Activated naive CD4-positive, alpha-beta T cell treated with anti-CD3 and anti-CD28 coated beads, Interleukin-2, amount 10 ng/mL, durations not matched to agents 7 days and 5 days (primary cell): ENCODE measurements around the gene FAM131C.

ENCODE experiments used
- CTCF ChIA-PET: fragments of 350-600 bp; sonication (Branson Sonifier 250); formaldehyde crosslinking; loops from one replicate; lab custom pipeline; 2021; ENCODE audit warnings: antibody characterized with exemption; lab: Charles Lee
- DNase-seq: peaks from one replicate; pipeline ENCODE4 v3.0.0-alpha.2; 2020
- H3K27ac Mint-ChIP-seq: one replicate; pipeline ENCODE4 v1.8.0; 2021; ENCODE audit warnings: mild to moderate bottlenecking, moderate library complexity, mixed read lengths
- H3K27me3 Mint-ChIP-seq: one replicate; pipeline ENCODE4 v1.8.0; 2021; ENCODE audit warnings: mild to moderate bottlenecking, mixed read lengths
- H3K36me3 Mint-ChIP-seq: one replicate; pipeline ENCODE4 v1.8.0; 2021; ENCODE audit warnings: mixed read lengths
- H3K4me1 Mint-ChIP-seq: one replicate; pipeline ENCODE4 v1.8.0; 2021; ENCODE audit warnings: mixed read lengths
- H3K4me3 Mint-ChIP-seq: one replicate; pipeline ENCODE4 v1.8.0; 2021; ENCODE audit warnings: mild to moderate bottlenecking, moderate library complexity, mixed read lengths
- H3K9me3 Mint-ChIP-seq: one replicate; pipeline ENCODE4 v1.8.0; 2021; ENCODE audit warnings: mixed read lengths

The FAM131C gene

DNA sequence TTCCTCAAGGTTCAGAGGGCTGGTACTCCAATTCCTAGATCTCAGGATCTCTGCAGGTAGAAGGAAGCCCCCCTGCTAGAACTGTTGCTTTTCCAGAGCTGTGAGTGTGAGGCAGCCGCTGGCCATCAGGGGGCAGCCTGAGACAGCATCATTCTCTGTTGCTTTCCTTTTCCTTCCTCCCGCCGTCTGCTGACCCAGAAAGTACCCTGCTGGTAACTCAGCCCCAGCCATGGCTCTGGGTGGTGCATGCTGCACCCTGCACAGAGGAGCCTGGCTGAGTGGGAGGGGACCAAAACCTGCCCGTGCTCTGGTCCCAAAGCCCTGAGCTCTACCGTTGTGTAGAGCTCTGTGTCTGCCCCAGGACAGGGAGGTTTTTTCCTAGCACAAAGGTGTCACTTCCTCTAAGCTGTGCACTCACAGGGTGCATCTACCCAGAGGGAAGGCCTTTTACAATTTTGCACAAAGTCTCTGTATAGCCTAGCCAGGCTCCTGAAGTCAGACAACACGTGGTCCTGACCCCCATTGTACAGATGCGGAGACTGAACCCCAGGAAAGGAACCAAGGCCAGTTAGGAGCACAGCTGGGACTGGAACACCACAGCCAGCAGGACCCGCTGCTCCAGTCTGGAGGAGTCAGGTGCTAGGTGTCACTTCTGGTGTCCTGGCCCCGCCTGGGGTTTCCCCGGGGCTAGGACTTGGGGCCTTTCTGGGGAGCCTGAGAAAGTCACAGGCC lies 5.6 kb upstream of the FAM131C start:
- no peaks in the 10 kb centered on the region for H3K36me3 Mint-ChIP-seq

DNA sequence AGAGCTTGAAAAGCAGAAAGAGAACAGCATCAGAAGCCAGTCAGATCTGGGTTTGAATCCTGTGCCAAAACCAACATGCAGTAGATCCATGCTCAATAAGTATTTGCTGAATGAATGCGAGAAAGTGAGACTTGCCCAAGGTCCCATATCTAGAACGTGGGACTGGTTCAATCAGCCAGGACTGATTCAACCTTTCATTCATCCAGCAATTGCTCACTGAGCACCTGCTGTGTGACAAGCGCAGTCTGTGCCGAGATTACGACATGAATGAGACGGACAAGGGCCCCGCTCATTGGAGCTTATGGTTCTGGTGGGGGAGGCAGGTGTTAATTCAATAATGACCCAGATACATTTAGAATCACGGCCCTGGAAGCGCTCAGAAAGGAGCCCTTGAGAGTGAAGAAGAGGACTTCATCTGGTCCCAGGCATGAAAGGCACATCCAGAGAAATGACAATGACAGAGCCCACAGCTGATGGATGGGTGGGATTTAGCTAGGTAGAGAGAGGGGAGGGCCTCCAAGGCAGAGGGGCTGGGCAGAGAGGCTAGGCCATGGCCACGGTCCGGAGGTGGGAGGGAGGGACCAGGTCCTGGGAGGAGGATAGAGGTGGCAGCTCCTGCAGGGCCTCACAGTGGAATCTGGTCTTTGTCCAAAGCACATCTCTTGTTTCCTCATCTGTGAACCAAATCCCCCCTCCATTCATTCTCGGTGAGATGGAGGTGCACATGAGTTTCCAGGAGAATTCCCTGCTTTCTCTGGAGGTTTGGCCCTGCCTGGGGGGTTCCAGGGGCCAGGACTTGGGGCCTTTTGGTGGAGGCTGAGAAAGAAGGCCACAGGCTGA lies 4.2 kb upstream of the FAM131C start:
- Mint-ChIP-seq H3K4me3 (no peak overlapping the region), H3K4me1 (peaks cover 17% of the 10 kb centered on the region), H3K27me3 (peaks cover 43% of the 10 kb centered on the region), H3K36me3 (peaks cover 2% of the 10 kb centered on the region), H3K27ac (no peak overlapping the region), H3K9me3 (no peaks in the 10 kb centered on the region)
- CTCF ChIA-PET = interaction anchor here (0.9 to 10.7 kb wide), 10 partner anchors 9 to 286 kb away, joined by 3 to 275 read pairs (median 12); partner anchors contain the start of gene FBXO42
- DNase-seq = no peak

More for the DNA sequence above, 5.6 kb upstream of the FAM131C start:
- H3K27ac Mint-ChIP-seq = peak overlapping the region; percentile 65
- CTCF ChIA-PET = interaction anchor here (0.6 to 10.7 kb wide), 25 partner anchors 10 to 303 kb away, joined by 3 to 275 read pairs (median 5); partner anchors contain the start of gene FBXO42
- H3K27me3 Mint-ChIP-seq = peaks cover 37% of the 10 kb centered on the region
- peak overlapping the region; percentile 50 for H3K4me3 Mint-ChIP-seq
- peak; percentile 85 for DNase-seq
- peaks cover 13% of the 10 kb centered on the region for H3K4me1 Mint-ChIP-seq
- no peaks in the 10 kb centered on the region for H3K9me3 Mint-ChIP-seq

DNA sequence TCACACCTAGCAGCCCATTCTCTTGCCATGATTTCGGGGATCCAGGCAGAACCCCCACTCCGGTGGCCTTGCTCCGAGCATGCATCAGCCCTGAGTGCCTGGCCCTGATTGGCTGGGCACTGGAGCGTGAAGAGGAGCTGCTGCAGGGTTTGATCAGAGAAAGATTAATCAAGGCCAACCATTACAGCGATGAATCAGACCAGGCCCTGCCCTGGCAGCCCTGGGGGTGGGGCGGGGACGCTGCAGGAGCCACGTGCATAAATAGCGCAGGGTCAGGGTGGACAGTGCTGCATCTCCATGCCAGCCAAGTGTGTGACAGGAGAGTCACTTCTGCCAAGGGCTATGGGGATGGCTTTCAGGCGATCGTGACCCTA lies 3.4 kb upstream of the FAM131C start:
- Mint-ChIP-seq H3K27ac (no peak overlapping the region), H3K4me3 (no peak overlapping the region), H3K27me3 (peaks cover 48% of the 10 kb centered on the region), H3K36me3 (peaks cover 2% of the 10 kb centered on the region), H3K4me1 (peaks cover 20% of the 10 kb centered on the region), H3K9me3 (no peaks in the 10 kb centered on the region)
- CTCF ChIA-PET = interaction anchor here (0.9 to 10.7 kb wide), 5 partner anchors 8 to 276 kb away, joined by 3 to 275 read pairs (median 42); partner anchors contain the start of gene FBXO42
- no peak for DNase-seq

DNA sequence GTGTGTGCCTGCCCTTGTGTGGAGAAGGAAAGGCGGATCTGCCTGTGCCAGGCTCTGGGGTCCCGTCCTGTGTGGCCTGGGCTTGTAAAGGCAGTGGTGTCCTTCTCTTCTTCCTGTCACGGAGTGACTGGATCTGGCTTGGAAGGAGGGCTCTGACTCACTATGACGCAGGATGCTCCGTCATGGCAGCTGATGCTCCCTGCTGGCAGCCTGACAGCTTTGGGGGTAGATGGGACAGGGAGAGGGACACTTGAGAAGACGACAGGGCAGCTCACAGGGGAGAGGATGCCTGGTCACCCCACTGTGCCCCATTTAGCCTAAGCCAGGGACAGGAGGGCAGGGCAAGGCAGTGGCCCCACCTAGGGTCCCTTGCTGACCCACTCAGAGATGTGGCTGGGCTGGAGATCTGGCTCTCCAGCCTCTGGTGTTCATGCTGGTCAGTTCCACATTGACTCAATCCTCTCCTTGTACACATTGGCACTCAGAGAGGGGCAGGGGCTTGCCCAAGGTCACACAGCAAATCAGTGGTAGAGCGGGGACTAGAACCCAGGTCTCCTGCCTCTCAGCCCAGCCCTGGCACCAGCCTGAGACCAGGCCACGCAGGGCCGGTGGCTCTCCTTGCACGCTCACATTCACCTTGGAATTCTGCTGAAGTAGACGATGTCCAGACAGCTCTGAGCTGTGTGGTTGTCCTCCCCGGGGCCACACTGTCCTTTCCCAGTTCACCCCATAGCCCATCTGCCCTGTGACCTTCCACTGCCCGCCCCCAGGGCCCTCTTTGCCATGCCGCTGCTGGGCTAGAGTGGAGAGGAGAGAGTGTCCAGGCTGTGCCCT lies 2.8 kb upstream of the FAM131C start:
- Mint-ChIP-seq H3K9me3 (no peaks in the 10 kb centered on the region), H3K36me3 (peaks cover 2% of the 10 kb centered on the region), H3K27ac (no peak overlapping the region), H3K27me3 (peaks cover 54% of the 10 kb centered on the region), H3K4me1 (peaks cover 23% of the 10 kb centered on the region), H3K4me3 (no peak overlapping the region)
- CTCF ChIA-PET = interaction anchor here (0.9 to 10.7 kb wide), 3 partner anchors 10 to 112 kb away, joined by 3 to 275 read pairs (median 3); no protein-coding TSS in a partner anchor
- no peak for DNase-seq

DNA sequence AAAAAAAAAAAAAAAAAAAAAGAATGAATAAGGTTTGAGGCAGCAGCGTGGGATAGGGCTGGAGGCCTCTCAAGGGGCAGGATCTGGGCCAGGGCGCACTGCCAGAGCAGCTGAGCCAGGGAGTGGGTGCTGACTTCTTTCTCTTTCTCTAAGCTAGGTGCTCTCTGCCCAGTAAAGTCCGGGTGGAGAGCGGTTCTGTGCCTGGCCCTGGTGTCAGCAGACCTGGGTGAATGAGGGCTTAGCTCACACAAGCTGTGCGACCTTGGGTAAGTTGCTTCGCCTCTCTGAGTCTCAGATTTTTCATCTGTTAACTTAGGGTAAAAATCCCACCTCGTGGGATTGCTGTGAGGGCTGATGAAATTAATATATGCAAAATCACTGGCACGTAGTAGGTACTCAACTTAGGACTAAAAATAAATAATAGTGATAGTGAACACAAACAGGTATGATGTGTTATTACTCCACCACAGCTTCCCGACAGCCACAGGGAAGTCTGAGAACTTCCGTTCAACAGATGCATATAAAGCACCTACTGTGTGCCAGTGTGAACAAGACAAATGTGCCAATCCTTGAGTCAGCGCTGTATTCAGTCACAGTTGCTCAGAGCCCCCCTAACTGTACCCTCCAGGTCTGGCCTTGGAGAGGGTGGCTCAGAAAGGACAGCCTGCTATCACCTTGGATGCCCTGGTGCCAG lies 2.0 kb upstream of the FAM131C start:
- DNase-seq = no peak
- peaks cover 2% of the 10 kb centered on the region for H3K36me3 Mint-ChIP-seq
- peaks cover 59% of the 10 kb centered on the region for H3K27me3 Mint-ChIP-seq
- CTCF ChIA-PET = interaction anchor here (0.9 to 10.7 kb wide), 5 partner anchors 9 to 169 kb away, joined by 3 to 275 read pairs (median 4); no protein-coding TSS in a partner anchor
- H3K4me1 Mint-ChIP-seq = peaks cover 29% of the 10 kb centered on the region
- no peak overlapping the region for H3K27ac Mint-ChIP-seq
- H3K4me3 Mint-ChIP-seq = no peak overlapping the region
- H3K9me3 Mint-ChIP-seq = no peaks in the 10 kb centered on the region

DNA sequence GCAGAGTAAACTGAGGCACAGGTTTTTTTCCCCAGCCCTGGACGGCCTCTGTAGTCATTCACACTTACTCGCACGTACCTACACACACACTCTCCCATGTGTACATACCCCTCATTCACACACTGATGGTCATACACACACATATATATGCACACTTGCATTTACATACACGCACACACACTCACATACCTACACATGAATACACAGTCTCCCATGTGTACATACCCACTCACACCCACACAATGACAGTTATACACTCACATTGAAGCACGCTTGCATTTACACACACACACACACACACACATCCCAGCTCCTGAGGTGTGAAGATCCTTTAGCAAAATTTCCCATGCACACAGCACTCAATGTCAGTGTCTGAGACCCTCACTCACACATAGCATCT lies 766 bp upstream of the FAM131C start:
- CTCF ChIA-PET = interaction anchor here (0.8 to 2.2 kb wide), 5 partner anchors 112 to 174 kb away, joined by 3 to 7 read pairs (median 5); no protein-coding TSS in a partner anchor
- no peak overlapping the region for H3K27ac Mint-ChIP-seq
- peaks cover 68% of the 10 kb centered on the region for H3K27me3 Mint-ChIP-seq
- DNase-seq = no peak
- H3K9me3 Mint-ChIP-seq = no peaks in the 10 kb centered on the region
- H3K4me1 Mint-ChIP-seq = peaks cover 36% of the 10 kb centered on the region
- H3K4me3 Mint-ChIP-seq = peak overlapping the region; percentile 67
- peaks cover 2% of the 10 kb centered on the region for H3K36me3 Mint-ChIP-seq

DNA sequence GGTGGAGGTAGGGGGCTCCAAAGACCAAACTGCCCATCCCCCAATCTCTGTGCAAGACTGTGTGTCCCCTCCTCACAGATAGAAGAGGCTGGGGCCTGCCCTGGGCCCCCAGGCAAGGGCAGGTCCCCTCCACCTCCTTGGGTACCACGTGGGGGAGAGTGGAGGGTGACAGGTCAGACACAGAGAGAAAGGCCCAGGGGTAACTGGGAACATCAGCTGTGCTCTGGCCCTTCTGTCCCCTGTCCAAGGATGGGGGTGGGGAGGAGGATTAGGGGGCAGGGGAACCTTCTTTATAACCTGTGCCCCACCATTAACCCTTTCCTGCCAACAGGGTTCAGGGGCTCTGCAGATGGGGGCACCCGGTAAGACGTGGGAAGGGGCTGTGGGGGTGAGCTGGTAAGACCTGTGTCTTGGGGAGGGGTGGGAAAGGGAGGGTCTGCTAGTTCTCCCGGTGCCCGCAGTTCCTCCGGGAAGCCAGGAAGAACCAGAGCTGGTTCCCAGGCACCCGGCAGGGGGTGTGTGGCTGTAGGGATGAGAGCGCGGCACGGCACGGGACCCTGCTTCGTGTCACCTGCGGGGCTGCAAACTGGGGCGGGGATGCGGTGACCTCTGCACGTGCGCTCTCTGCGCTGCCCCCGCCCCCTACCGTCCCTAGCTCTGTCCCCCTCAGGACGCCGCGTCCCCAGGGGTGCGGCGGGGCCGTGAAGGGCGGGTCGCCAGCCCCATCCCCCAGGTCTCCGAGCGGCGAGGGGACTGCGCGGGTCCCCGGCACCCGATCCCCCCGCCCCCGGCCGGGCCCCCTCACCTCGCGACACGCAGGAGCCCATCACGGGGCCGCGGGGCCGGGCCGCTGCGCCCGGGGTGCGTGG lies 601 bp downstream of the FAM131C start:
- no peaks in the 10 kb centered on the region for H3K9me3 Mint-ChIP-seq

DNA sequence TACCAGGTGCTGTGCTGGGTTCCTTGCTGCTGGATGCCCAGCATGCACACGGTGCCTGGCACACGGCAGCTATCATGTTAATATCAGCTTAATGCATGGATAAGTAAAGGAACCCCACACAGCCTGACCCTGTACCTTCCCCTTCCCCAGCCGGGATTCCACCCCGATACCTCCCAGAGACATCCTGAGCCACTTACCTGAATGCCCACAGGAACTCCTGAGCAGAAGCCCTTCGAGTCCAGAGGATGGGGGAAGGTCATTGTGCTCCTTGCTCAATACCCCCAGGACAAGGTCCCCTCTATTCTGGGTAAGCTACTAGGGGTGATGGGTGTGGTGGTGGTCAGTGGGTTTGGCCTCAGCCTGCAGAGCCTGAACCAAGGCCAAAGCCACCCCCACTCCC lies 1.4 kb downstream of the FAM131C start:
- H3K4me1 Mint-ChIP-seq = peaks cover 45% of the 10 kb centered on the region
- no peak overlapping the region for H3K4me3 Mint-ChIP-seq
- DNase-seq = no peak
- no peak overlapping the region for H3K27ac Mint-ChIP-seq
- no peaks in the 10 kb centered on the region for H3K9me3 Mint-ChIP-seq
- H3K36me3 Mint-ChIP-seq = peaks cover 2% of the 10 kb centered on the region
- CTCF ChIA-PET = interaction anchor here (2.3 kb wide), 1 partner anchor 10 kb away, joined by 11 read pairs; no protein-coding TSS in a partner anchor
- H3K27me3 Mint-ChIP-seq = peaks cover 78% of the 10 kb centered on the region

More for the DNA sequence above, 601 bp downstream of the FAM131C start:
- Mint-ChIP-seq H3K36me3 (peaks cover 2% of the 10 kb centered on the region), H3K27ac (no peak overlapping the region), H3K4me3 (peak overlapping the region; percentile 24), H3K27me3 (peaks cover 74% of the 10 kb centered on the region), H3K4me1 (peaks cover 39% of the 10 kb centered on the region)
- CTCF ChIA-PET = interaction anchor here (0.9 to 2.3 kb wide), 9 partner anchors 9 to 176 kb away, joined by 3 to 11 read pairs (median 3); no protein-coding TSS in a partner anchor
- DNase-seq = peak; percentile 28

DNA sequence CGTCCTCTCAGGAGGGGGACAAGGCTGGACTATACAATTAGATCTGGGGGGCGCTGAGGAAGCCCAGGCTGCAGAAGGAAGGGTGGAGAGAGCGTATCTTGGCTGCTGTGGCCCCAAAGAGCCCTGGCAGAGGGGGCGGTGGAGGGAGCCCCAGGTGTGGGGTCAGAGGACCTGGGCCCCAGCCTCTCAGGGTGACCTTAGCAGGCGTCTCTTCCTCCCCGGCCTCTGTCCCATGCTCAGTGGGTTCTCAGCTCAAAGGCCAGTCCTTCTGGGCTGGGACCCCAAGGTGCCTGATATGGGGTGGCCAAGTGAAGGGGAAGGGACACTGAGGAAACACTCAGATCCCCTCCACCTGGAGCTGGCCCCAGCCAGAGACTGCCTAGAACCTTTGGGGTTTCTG lies 1.8 kb downstream of the FAM131C start:
- CTCF ChIA-PET = interaction anchor here (2.3 to 5.3 kb wide), 2 partner anchors 7 to 10 kb away, joined by 11 to 42 read pairs; no protein-coding TSS in a partner anchor
- Mint-ChIP-seq H3K27ac (no peak overlapping the region), H3K9me3 (no peaks in the 10 kb centered on the region), H3K4me3 (no peak overlapping the region), H3K36me3 (peaks cover 2% of the 10 kb centered on the region), H3K4me1 (peaks cover 47% of the 10 kb centered on the region), H3K27me3 (peaks cover 80% of the 10 kb centered on the region)
- DNase-seq = no peak

DNA sequence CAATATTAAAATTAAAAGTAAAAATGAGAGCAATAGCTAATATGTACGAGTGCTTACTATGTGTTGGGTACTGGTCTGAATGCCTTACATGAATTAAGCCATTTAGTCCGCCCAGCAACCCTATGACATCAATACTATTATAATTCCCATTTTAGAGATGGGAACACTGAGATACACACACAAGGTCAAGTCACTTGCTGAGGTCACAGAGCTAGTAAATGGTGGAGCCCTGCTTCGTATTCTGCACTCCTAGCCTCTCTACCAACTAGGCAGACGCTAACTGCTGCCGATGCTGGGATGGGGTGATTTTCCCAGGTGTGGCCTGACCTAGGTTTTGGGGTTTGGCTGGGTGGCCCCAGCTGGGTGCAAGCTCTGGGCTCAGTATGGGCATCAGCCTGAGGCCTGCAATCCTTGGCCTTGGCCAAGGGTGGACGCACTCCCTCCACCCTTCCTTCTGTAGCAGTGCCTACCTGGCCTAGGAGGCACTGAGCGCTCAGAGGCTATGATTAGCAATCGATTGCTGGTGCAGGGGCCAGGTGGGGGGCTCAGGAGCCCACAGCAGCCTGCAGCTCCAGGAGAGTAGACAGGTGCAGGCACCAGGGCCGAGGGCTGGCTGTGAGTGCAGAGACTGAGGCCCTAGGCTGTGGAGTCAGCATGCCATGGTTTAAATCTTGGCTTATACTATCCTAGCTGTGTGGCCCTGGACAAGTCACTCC lies 2.7 kb downstream of the FAM131C start:
- Mint-ChIP-seq H3K4me1 (peaks cover 47% of the 10 kb centered on the region), H3K27ac (no peak overlapping the region), H3K27me3 (peaks cover 76% of the 10 kb centered on the region), H3K4me3 (no peak overlapping the region), H3K36me3 (peaks cover 2% of the 10 kb centered on the region), H3K9me3 (no peaks in the 10 kb centered on the region)
- no peak for DNase-seq
- CTCF ChIA-PET = interaction anchor here (0.9 to 5.3 kb wide), 5 partner anchors 8 to 293 kb away, joined by 3 to 42 read pairs (median 5); no protein-coding TSS in a partner anchor

DNA sequence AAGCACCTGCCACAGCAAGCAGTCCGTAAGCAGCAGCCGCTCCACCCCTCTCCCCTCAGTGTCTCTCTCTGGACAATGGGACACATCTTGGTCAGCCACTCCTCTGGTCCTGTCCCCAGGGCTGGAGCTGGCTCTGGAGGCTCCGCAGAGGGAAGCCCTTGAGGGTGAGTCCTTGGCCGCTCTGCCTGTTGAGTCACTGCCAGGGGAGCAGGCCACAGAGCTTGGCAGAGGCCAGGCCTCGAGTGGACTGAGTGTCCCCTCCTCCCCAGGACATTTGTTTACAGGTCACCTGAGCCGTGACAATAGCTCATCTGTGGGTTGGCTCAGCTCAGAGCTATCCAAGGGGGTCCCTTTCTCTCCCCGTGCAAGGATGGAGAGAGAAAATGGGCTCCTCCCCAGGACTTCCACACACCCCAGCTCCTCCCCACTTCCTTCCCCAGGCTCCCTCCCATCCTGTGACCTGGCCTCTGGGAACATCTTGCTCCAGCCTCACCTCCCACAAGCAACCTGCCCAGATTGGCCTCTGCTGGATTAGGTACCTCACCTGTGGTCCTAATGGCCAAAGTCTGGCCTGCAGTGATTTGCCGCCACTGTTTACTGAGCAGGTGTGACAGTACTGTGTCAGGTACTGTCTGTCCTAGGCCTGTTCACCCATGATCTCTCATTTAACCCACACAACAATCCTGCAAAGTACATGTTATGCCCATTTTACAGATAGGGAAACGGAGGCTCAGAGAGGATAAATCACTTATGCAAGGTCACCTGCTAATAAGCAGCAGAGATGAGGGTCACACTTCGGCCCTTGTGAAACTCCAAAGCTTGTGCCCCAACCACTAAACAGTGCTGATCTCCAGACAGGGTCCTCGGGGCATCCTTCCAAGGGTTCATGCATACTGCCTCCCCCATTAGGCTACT lies 4.8 kb downstream of the FAM131C start:
- Mint-ChIP-seq H3K36me3 (no peaks in the 10 kb centered on the region), H3K27me3 (peaks cover 79% of the 10 kb centered on the region), H3K4me3 (no peak overlapping the region), H3K9me3 (no peaks in the 10 kb centered on the region), H3K4me1 (peaks cover 59% of the 10 kb centered on the region), H3K27ac (no peak overlapping the region)
- CTCF ChIA-PET = interaction anchor here (0.5 to 5.3 kb wide), 3 partner anchors 10 to 266 kb away, joined by 3 to 42 read pairs (median 3); no protein-coding TSS in a partner anchor
- DNase-seq = no peak
